SHP77 (cell line): ENCODE data around the gene POTED.
"Not testable (repeated sequence)": the region's sequence is repeated elsewhere in the genome, so short reads cannot be mapped to it uniquely, and the experiment has no call there.

Experiments
- DNase-seq, 2 experiments: peaks; one replicate each; lab custom pipeline; 2025; lab: John Stamatoyannopoulos, UW

Gene POTED

GRCh38 chr21:13609477-13609876, at the start of gene POTED:
Gene POTED, plus strand, starts transcription at chr21:13609777. Its CDS starts 452 bp downstream, at chr21:13610229.
- not testable (repeated sequence) for DNase-seq

GRCh38 chr21:13650101-13650500, 40.5 kb downstream of the POTED start:
- not testable (repeated sequence) for DNase-seq

- not testable (repeated sequence) for DNase-seq
These were observed 42.2 kb downstream of the POTED start for GRCh38 chr21:13651746-13652145.
